SK-N-SH (cell line): ENCODE data around the gene CTBP2.

Source experiments
- CHD2 ChIP-seq: fragments of 150-350 bp; IDR thresholded peaks from 2 replicates; pipeline ENCODE4 v1.6.1; 2018; ENCODE audit warnings: low read length; ENCODE audit not compliant: partially characterized antibody
- EP300 ChIP-seq, 2 experiments: IDR thresholded peaks; 2 replicates each; pipeline versions ENCODE4 v1.4.0 to v1.6.1; 2012; ENCODE audit warnings: borderline replicate concordance in 1 of 2, low read depth in 1 of 2, low read length in 1 of 2
- GABPA ChIP-seq: IDR thresholded peaks from 2 replicates; pipeline ENCODE4 v1.4.0; 2012; ENCODE audit warnings: low read depth, mild to moderate bottlenecking
- NFIC ChIP-seq: IDR thresholded peaks from 2 replicates; pipeline ENCODE4 v1.4.0; 2012; ENCODE audit warnings: borderline replicate concordance
- RCOR1 ChIP-seq: fragments of 150-350 bp; IDR thresholded peaks from 2 replicates; pipeline ENCODE4 v1.6.1; 2017; ENCODE audit warnings: antibody characterized with exemption, low read length
- RXRA ChIP-seq: IDR thresholded peaks from 2 replicates; pipeline ENCODE4 v1.4.0; 2012; ENCODE audit warnings: low read depth, mild to moderate bottlenecking, borderline replicate concordance
- TAF1 ChIP-seq: IDR thresholded peaks from 2 replicates; pipeline ENCODE4 v1.6.1; 2012; ENCODE audit warnings: low read depth, mild to moderate bottlenecking, low read length, moderate library complexity, borderline replicate concordance
- TF ChIP-seq, protein P1 (sequence below): fragments of 200-600 bp; sonication (generic); IDR thresholded peaks from 2 replicates; pipeline ENCODE4 v1.6.1; 2017; ENCODE audit warnings: antibody characterized with exemption, mild to moderate bottlenecking, moderate library complexity
- TF ChIP-seq, protein P2 (sequence below): fragments of 150-350 bp; IDR thresholded peaks from 2 replicates; pipeline ENCODE4 v1.6.1; 2017; ENCODE audit warnings: antibody characterized with exemption, low read length, low read depth, borderline replicate concordance

DNA sequence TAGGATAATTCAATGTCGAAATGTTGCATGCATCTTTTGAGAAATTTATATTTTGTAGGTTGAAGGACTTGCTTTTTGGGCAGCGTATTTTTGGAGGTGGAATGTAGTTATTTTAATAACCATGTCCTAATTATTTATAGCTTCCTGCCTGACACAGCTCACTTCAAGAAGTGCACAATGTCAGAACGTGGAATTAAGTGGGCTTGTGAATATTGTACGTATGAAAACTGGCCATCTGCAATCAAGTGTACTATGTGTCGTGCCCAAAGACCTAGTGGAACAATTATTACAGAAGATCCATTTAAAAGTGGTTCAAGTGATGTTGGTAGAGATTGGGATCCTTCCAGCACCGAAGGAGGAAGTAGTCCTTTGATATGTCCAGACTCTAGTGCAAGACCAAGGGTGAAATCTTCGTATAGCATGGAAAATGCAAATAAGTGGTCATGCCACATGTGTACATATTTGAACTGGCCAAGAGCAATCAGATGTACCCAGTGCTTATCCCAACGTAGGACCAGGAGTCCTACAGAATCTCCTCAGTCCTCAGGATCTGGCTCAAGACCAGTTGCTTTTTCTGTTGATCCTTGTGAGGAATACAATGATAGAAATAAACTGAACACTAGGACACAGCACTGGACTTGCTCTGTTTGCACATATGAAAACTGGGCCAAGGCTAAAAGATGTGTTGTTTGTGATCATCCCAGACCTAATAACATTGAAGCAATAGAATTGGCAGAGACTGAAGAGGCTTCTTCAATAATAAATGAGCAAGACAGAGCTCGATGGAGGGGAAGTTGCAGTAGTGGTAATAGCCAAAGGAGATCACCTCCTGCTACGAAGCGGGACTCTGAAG, 217.8 kb downstream of the CTBP2 start:
- TF ChIP-seq, protein P1, sequence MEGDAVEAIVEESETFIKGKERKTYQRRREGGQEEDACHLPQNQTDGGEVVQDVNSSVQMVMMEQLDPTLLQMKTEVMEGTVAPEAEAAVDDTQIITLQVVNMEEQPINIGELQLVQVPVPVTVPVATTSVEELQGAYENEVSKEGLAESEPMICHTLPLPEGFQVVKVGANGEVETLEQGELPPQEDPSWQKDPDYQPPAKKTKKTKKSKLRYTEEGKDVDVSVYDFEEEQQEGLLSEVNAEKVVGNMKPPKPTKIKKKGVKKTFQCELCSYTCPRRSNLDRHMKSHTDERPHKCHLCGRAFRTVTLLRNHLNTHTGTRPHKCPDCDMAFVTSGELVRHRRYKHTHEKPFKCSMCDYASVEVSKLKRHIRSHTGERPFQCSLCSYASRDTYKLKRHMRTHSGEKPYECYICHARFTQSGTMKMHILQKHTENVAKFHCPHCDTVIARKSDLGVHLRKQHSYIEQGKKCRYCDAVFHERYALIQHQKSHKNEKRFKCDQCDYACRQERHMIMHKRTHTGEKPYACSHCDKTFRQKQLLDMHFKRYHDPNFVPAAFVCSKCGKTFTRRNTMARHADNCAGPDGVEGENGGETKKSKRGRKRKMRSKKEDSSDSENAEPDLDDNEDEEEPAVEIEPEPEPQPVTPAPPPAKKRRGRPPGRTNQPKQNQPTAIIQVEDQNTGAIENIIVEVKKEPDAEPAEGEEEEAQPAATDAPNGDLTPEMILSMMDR: no peak
- no peak for TF ChIP-seq NFIC
- TF ChIP-seq EP300 (IDR thresholded peaks at IDR 0.05; ENCODE audit: borderline replicate concordance in 1 of 2, low read depth in 1 of 2, low read length in 1 of 2): no peak
- no peak for TF ChIP-seq GABPA
- TF ChIP-seq, protein P2, sequence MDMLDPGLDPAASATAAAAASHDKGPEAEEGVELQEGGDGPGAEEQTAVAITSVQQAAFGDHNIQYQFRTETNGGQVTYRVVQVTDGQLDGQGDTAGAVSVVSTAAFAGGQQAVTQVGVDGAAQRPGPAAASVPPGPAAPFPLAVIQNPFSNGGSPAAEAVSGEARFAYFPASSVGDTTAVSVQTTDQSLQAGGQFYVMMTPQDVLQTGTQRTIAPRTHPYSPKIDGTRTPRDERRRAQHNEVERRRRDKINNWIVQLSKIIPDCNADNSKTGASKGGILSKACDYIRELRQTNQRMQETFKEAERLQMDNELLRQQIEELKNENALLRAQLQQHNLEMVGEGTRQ: no peak
- TF ChIP-seq CHD2: no peak
- no peak for TF ChIP-seq RCOR1
- TF ChIP-seq TAF1: no peak
- TF ChIP-seq RXRA: no peak
